H1 (cell line): ENCODE measurements around the gene L3MBTL3. TPM values are rescaled to one million over a fixed set of nuclear protein-coding genes. Genes with fewer than 3 reads are reported as not detected.

Source experiments
- CTCF ChIA-PET: fragments of 300-600 bp; sonication (Branson Sonifier 250); formaldehyde crosslinking; loops from one replicate; lab custom pipeline; 2021; ENCODE audit not compliant: partially characterized antibody; lab: Charles Lee
- POLR2A ChIA-PET: fragments of 300-600 bp; sonication (Branson Sonifier 250); formaldehyde crosslinking; loops from one replicate; lab custom pipeline; 2021; ENCODE audit warnings: inconsistent platforms; ENCODE audit not compliant: partially characterized antibody; lab: Charles Lee
- DNase-seq, 2 experiments: peaks; one replicate each; pipeline versions ENCODE4 v3.0.0 to v3.0.0-alpha.2; 2010 to 2022; ENCODE audit warnings: low spot score in 2 of 2, low read depth in 1 of 2, mixed read lengths in 1 of 2
- FAIRE-seq: peaks from 2 replicates; lab custom pipeline; 2011; peaks lifted over from hg19 to GRCh38; lab: Jason Lieb, UNC
- H2AFZ ChIP-seq: 2 replicates; pipeline ENCODE4 v1.8.1; 2012; ENCODE audit warnings: low read length, inconsistent platforms
- H2AK5ac ChIP-seq: 2 replicates; pipeline ENCODE4 v1.6.1; 2013; ENCODE audit warnings: low read depth, low read length
- H2BK120ac ChIP-seq: replicated peaks from 2 replicates; pipeline ENCODE3; 2013; ENCODE audit warnings: low read depth, low read length, inconsistent platforms
- H2BK12ac ChIP-seq: 2 replicates; pipeline ENCODE4 v1.6.1; 2013; ENCODE audit warnings: low read depth, low read length
- H2BK15ac ChIP-seq: 2 replicates; pipeline ENCODE4 v1.6.1; 2013; ENCODE audit warnings: low read length
- H2BK20ac ChIP-seq: 2 replicates; pipeline ENCODE4 v1.6.1; 2013; ENCODE audit warnings: low read length
- H2BK5ac ChIP-seq: 2 replicates; pipeline ENCODE4 v1.6.1; 2013; ENCODE audit warnings: low read depth, low read length
- H3K14ac ChIP-seq: 2 replicates; pipeline ENCODE4 v1.6.1; 2013; ENCODE audit warnings: inconsistent platforms; ENCODE audit not compliant: insufficient read length
- H3K18ac ChIP-seq: 2 replicates; pipeline ENCODE4 v1.6.1; 2013; ENCODE audit warnings: low read length; ENCODE audit errors: extremely low read depth
- H3K23ac ChIP-seq: 2 replicates; pipeline ENCODE4 v1.6.1; 2013; ENCODE audit warnings: inconsistent platforms; ENCODE audit not compliant: insufficient read length
- H3K23me2 ChIP-seq: 2 replicates; pipeline ENCODE4 v1.6.1; 2013; ENCODE audit warnings: low read depth, low read length
- H3K27ac ChIP-seq: 2 replicates; pipeline ENCODE4 v1.6.1; 2011; ENCODE audit warnings: low read depth, low read length, inconsistent platforms
- H3K27me3 ChIP-seq, 4 experiments: replicated peaks in 1 of 4; 1 replicate in 1 of 4; 2 replicates in 3 of 4; pipeline versions ENCODE4 v1.6.1 to v1.8.1; 2011 to 2013; ENCODE audit warnings: low read length in 3 of 4, mild to moderate bottlenecking in 3 of 4, inconsistent platforms in 2 of 4, mixed read lengths in 2 of 4, moderate library complexity in 1 of 4; ENCODE audit not compliant: control insufficient read depth in 3 of 4, insufficient read depth in 3 of 4; ENCODE audit errors: extremely low read depth in 1 of 4
- H3K36me3 ChIP-seq, 4 experiments: 2 replicates each; pipeline versions ENCODE4 v1.6.1 to v1.8.1; 2011 to 2013; ENCODE audit warnings: mild to moderate bottlenecking in 4 of 4, low read length in 3 of 4, moderate library complexity in 2 of 4, control low read depth in 1 of 4, inconsistent platforms in 1 of 4; ENCODE audit not compliant: insufficient read depth in 4 of 4, control insufficient read depth in 2 of 4
- H3K4ac ChIP-seq: replicated peaks from 2 replicates; pipeline ENCODE3; 2013; ENCODE audit warnings: low read length, low read depth, mixed read lengths, inconsistent platforms; ENCODE audit not compliant: insufficient read length
- H3K4me1 ChIP-seq, 4 experiments: replicated peaks in 1 of 4; 1 replicate in 1 of 4; 2 replicates in 3 of 4; pipeline versions ENCODE4 v1.6.1 to v1.8.1; 2011 to 2013; ENCODE audit warnings: low read length in 3 of 4, inconsistent platforms in 2 of 4, mixed read lengths in 1 of 4; ENCODE audit not compliant: insufficient read depth in 4 of 4, control insufficient read depth in 3 of 4
- H3K4me2 ChIP-seq, 2 experiments: 2 replicates each; pipeline versions ENCODE4 v1.6.1 to v1.8.1; 2011 to 2013; ENCODE audit warnings: low read depth in 2 of 2, low read length in 2 of 2, control low read depth in 1 of 2, inconsistent platforms in 1 of 2, mild to moderate bottlenecking in 1 of 2; ENCODE audit not compliant: insufficient read depth in 1 of 2
- H3K4me3 ChIP-seq, 4 experiments: fragments of 200-600, 300-600 bp in 1 of 4; sonication (generic), shearing (Covaris generic), sonication (Bioruptor Twin) in 1 of 4; 2 replicates each; pipeline versions ENCODE4 v1.5.1 to v1.8.1; 2011 to 2016; ENCODE audit warnings: low read length in 4 of 4, low read depth in 3 of 4, control low read depth in 2 of 4, inconsistent platforms in 2 of 4, mild to moderate bottlenecking in 2 of 4, mixed read lengths in 1 of 4, moderate library complexity in 1 of 4; ENCODE audit not compliant: insufficient read depth in 2 of 4; ENCODE audit errors: extremely low read depth in 1 of 4
- H3K56ac ChIP-seq: replicated peaks from 2 replicates; pipeline ENCODE3; 2013; ENCODE audit warnings: low read depth, mild to moderate bottlenecking, mixed read lengths, low read length, inconsistent platforms; ENCODE audit not compliant: insufficient read length
- H3K79me1 ChIP-seq: 2 replicates; pipeline ENCODE4 v1.6.1; 2013; ENCODE audit warnings: low read depth, low read length, control low read depth
- H3K79me2 ChIP-seq, 2 experiments: 2 replicates each; pipeline versions ENCODE4 v1.6.1 to v1.8.1; 2012 to 2013; ENCODE audit warnings: low read length in 2 of 2, mild to moderate bottlenecking in 2 of 2, inconsistent platforms in 1 of 2; ENCODE audit not compliant: insufficient read depth in 2 of 2, control insufficient read depth in 1 of 2
- H3K9ac ChIP-seq, 4 experiments: replicated peaks in 1 of 4; 1 replicate in 1 of 4; 2 replicates in 3 of 4; pipeline versions ENCODE4 v1.6.1 to v1.8.1; 2011 to 2013; ENCODE audit warnings: low read depth in 3 of 4, low read length in 3 of 4, control low read depth in 2 of 4, mild to moderate bottlenecking in 2 of 4, moderate library complexity in 2 of 4, inconsistent platforms in 1 of 4; ENCODE audit errors: extremely low read depth in 1 of 4
- H3K9me3 ChIP-seq, 2 experiments: 2 replicates each; pipeline versions ENCODE4 v1.6.1 to v1.8.1; 2012 to 2013; ENCODE audit warnings: mild to moderate bottlenecking in 2 of 2, moderate library complexity in 2 of 2, control low read depth in 1 of 2, inconsistent platforms in 1 of 2, low read depth in 1 of 2, low read length in 1 of 2, mixed read lengths in 1 of 2; ENCODE audit not compliant: insufficient read depth in 2 of 2
- H4K20me1 ChIP-seq, 2 experiments: replicated peaks in 1 of 2; 2 replicates each; pipeline versions ENCODE3 to v1.8.1; 2011 to 2013; ENCODE audit warnings: inconsistent platforms in 2 of 2, low read length in 2 of 2, mild to moderate bottlenecking in 1 of 2; ENCODE audit not compliant: insufficient read depth in 2 of 2, control insufficient read depth in 1 of 2
- H4K5ac ChIP-seq: 2 replicates; pipeline ENCODE4 v1.6.1; 2013; ENCODE audit warnings: low read length, low read depth, mixed read lengths, inconsistent platforms; ENCODE audit not compliant: insufficient read length
- H4K8ac ChIP-seq: 2 replicates; pipeline ENCODE4 v1.8.0; 2013; ENCODE audit warnings: mild to moderate bottlenecking, moderate library complexity, low read length, inconsistent platforms; ENCODE audit not compliant: insufficient read depth; ENCODE audit errors: extremely low read depth
- H4K91ac ChIP-seq: replicated peaks from 2 replicates; pipeline ENCODE3; 2013; ENCODE audit warnings: low read length, mixed read lengths, inconsistent platforms; ENCODE audit not compliant: insufficient read length
- CHD1 ChIP-seq: IDR thresholded peaks from 2 replicates; pipeline ENCODE4 v1.6.1; 2012; ENCODE audit warnings: low read depth, low read length, improper control_type of control experiment
- GABPA ChIP-seq: IDR thresholded peaks from 2 replicates; pipeline ENCODE4 v1.6.1; 2011; ENCODE audit warnings: mild to moderate bottlenecking, low read length, moderate library complexity, borderline replicate concordance; ENCODE audit not compliant: insufficient read depth
- JUN ChIP-seq: IDR thresholded peaks from 2 replicates; pipeline ENCODE4 v1.6.1; 2011; ENCODE audit warnings: low read depth, mild to moderate bottlenecking, improper control_type of control experiment, low read length
- NANOG ChIP-seq: IDR thresholded peaks from 2 replicates; pipeline ENCODE4 v1.6.1; 2011; ENCODE audit warnings: low read length, low read depth, mild to moderate bottlenecking, inconsistent platforms; ENCODE audit not compliant: insufficient read depth, poor library complexity, severe bottlenecking
- POLR2AphosphoS5 ChIP-seq: IDR thresholded peaks from 2 replicates; pipeline ENCODE4 v1.6.1; 2011; ENCODE audit warnings: low read depth, low read length
- POU5F1 ChIP-seq: IDR thresholded peaks from 2 replicates; pipeline ENCODE4 v1.6.1; 2011; ENCODE audit warnings: low read depth, mild to moderate bottlenecking, low read length, moderate library complexity
- SIRT6 ChIP-seq: IDR thresholded peaks from one replicate; pipeline ENCODE4 v1.7.1; 2012; ENCODE audit warnings: low read length, inconsistent platforms
- SRF ChIP-seq: IDR thresholded peaks from 2 replicates; pipeline ENCODE4 v1.6.1; 2011; ENCODE audit warnings: mild to moderate bottlenecking, low read depth, low read length, moderate library complexity
- TAF1 ChIP-seq: IDR thresholded peaks from 2 replicates; pipeline ENCODE4 v1.6.1; 2011; ENCODE audit warnings: mild to moderate bottlenecking, low read depth, low read length
- TBP ChIP-seq: IDR thresholded peaks from 2 replicates; pipeline ENCODE4 v1.6.1; 2011; ENCODE audit warnings: low read depth, low read length, improper control_type of control experiment
- WGBS, 2 experiments: shearing (Covaris generic) in 1 of 2; methylation state at CpG; one replicate each; pipeline versions ENCODE4 v1.1.6 to v1.1.7; 2013 to 2015; ENCODE audit warnings: low lambda C conversion rate in 2 of 2, mixed read lengths in 2 of 2, inconsistent platforms in 1 of 2, low coverage in 1 of 2, missing lambda C conversion rate in 1 of 2; ENCODE audit not compliant: insufficient replicate concordance in 2 of 2, insufficient coverage in 1 of 2, insufficient read length in 1 of 2; ENCODE audit errors: extremely low coverage in 1 of 2, missing lambda C conversion rate in 1 of 2; 5-methylcytosine and 5-hydroxymethylcytosine counted together
- polyA plus RNA-seq, 7 experiments: library from polyadenylated mRNA; depleted of rRNA in 3 of 7; stranded (reverse) in 5 of 7; unstranded in 2 of 7; fragments of >200 nt in 5 of 7; fragments of 200-250 nt in 2 of 7; gene quantifications; 1 replicate in 5 of 7; 2 replicates in 1 of 7; 4 replicates in 1 of 7; pipeline versions ENCODE4 v1.2.1 to v1.2.3, GENCODE V29; 2011 to 2013; ENCODE audit warnings: missing spikeins in 2 of 7, mixed read lengths in 2 of 7
- total RNA-seq: library from RNA; stranded (reverse); fragmentation: NEBNext Ultra II Directional; extraction: Animal tissue kit (Norgen Biotek cat#: 25700); gene quantifications from 2 replicates; pipeline ENCODE4 v1.2.1, GENCODE V29; 2021

The L3MBTL3 gene
- total and polyA plus RNA-seq, 2 of the 8 experiments (the other 6 are each of a cell fraction or from before 2014, with no cell fraction given): 3.9 to 17.2 TPM

DNA sequence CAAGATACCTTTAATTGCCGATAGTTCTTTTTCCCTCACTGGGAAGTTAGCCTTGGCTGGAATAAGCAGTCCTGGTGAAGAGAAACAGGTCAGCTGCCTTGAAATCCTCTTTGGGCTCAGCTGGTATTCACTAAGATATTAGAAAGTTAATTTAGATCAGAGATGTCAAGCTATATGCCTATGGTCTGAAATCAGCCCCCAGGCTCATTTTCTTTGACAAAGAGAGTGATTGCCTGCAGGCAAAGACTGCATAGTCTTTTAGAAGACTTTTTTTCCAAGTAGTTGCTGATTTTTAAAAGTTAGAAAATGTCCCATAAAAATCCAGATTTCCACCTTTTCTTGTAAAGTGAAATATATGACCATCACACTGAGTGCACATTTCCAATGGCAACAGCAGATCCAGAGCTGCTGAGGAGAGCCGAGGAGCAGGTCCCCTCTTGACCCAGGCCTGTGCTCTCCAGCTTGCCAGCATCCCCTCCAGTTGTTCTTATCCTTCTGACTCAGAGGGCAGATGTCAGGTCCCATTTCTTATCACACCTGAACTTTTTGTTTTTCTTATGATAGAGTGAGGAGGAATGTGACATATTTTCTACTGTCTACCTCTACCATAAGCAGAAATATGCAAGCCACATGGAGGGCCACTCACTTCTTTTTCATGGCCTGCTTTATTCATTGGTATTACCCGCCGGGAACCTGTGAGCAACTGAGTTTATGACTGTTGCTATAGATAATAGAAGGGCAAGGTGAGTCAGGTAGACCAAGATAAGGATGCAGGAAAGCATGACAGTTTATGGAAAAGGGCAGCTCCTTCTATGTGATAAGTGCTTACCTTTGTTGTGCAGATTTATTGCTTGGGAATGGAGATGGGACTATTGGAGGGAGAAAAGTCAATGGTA, 17.6 kb upstream of the L3MBTL3 start:
- Histone ChIP-seq H3K4ac (no peak overlapping the region), H2BK20ac (no peak overlapping the region), H3K27ac (no peak overlapping the region), H3K79me2 (no peaks in the 10 kb centered on the region), H3K14ac (no peak overlapping the region), H3K23ac (no peak overlapping the region), H3K56ac (no peak overlapping the region), H3K18ac (no peak overlapping the region), H4K91ac (no peak overlapping the region), H4K20me1 (no peaks in the 10 kb centered on the region), H2BK15ac (no peak overlapping the region), H3K4me3 (no peak overlapping the region), H3K36me3 (no peaks in the 10 kb centered on the region), H2BK120ac (no peak overlapping the region), H4K8ac (no peak overlapping the region), H2BK12ac (no peak overlapping the region), H2BK5ac (no peak overlapping the region), H4K5ac (no peak overlapping the region), H3K4me1 (peaks cover 0 to 6% (median 4%) of the 10 kb centered on the region in 4 experiments; a peak in 4 of 7 replicates), H2AK5ac (no peak overlapping the region), H2AFZ (no peak overlapping the region), H3K23me2 (peaks cover 2% of the 10 kb centered on the region; the same call in 1 of the 2 replicates), H3K79me1 (no peaks in the 10 kb centered on the region), H3K9ac (no peak overlapping the region), H3K9me3 (no peaks in the 10 kb centered on the region), H3K27me3 (no peaks in the 10 kb centered on the region), H3K4me2 (no peak overlapping the region; a peak in 1 of 4 replicates)
- WGBS, 2 experiments: 85% methylated on average over 4 of the region's 4 CpGs; no CpG with 5 or more reads in 1 of the 2 experiments
- ChIA-PET CTCF (interaction anchor here (0.5 to 2.0 kb wide), 5 partner anchors 17 to 433 kb away, joined by 3 to 4 read pairs (median 3); no protein-coding TSS in a partner anchor), POLR2A (no interaction called here)
- peak; percentile 75 for FAIRE-seq
- DNase-seq: no peak
- no peak for TF ChIP-seq JUN
- no peak for TF ChIP-seq TAF1
- no peak for TF ChIP-seq GABPA
- TF ChIP-seq NANOG: no peak
- TF ChIP-seq TBP: no peak
- no peak for TF ChIP-seq SRF
- TF ChIP-seq CHD1: no peak
- TF ChIP-seq SIRT6: no peak
- TF ChIP-seq POU5F1: no peak
- TF ChIP-seq POLR2AphosphoS5: no peak
